C4-2B (cell line): ENCODE data around the gene KCNT1.

Experiments
- H3K27ac ChIP-seq: fragments of 450-650 bp; 2 replicates; pipeline ENCODE4 v1.5.1; 2017
- ZFX ChIP-seq: fragments of 450-650 bp; IDR thresholded peaks from 2 replicates; pipeline ENCODE4 v1.6.1; 2017
- TF ChIP-seq, protein P1 (sequence below): fragments of 450-650 bp; conservative IDR thresholded peaks from 2 replicates; pipeline ENCODE4 v1.5.1; 2017; ENCODE audit warnings: mild to moderate bottlenecking

Gene KCNT1

DNA sequence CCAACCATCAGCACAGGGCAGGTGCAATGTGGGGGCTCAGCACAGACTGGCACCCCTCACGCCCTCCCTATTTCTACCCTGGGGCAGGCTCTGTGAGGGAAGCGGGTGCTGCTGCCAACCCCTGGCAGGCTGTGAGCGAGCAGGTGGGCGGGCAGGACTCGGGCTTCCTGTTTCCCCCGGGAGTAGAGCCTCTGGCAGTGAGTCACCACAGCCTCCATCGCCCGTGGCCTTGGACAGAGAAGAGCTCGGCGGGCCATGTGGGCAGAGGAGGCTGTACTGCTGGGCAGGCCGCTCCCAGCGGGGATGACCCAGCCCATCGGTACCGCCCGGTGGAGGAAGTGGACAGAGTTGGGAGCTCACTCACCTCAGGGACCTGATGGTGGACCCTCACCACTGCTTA is 16.6 kb downstream of the KCNT1 start:
- TF ChIP-seq, protein P1, sequence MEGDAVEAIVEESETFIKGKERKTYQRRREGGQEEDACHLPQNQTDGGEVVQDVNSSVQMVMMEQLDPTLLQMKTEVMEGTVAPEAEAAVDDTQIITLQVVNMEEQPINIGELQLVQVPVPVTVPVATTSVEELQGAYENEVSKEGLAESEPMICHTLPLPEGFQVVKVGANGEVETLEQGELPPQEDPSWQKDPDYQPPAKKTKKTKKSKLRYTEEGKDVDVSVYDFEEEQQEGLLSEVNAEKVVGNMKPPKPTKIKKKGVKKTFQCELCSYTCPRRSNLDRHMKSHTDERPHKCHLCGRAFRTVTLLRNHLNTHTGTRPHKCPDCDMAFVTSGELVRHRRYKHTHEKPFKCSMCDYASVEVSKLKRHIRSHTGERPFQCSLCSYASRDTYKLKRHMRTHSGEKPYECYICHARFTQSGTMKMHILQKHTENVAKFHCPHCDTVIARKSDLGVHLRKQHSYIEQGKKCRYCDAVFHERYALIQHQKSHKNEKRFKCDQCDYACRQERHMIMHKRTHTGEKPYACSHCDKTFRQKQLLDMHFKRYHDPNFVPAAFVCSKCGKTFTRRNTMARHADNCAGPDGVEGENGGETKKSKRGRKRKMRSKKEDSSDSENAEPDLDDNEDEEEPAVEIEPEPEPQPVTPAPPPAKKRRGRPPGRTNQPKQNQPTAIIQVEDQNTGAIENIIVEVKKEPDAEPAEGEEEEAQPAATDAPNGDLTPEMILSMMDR: no peak
- TF ChIP-seq ZFX: no peak
- no peak overlapping the region for H3K27ac ChIP-seq

DNA sequence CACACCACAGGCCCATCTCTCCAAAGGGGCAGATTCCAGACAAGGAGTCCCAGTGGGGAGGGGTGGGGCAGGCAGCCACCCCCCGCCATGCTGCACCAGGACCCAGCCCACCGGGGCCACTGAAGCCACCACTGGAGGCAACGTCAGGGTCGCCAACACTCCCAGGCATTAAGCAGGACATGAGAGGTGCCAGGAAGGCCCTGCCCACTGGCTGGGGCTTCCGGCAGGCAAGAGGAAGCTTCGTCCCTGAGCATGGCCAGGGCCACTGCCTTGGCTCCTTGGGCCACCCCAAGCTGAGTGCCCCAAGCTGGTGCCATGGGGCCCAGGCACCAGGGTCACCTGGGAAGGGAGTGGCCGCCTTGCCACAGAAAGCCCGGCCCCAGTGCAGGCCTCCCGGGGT is 17.5 kb downstream of the KCNT1 start:
- TF ChIP-seq, protein P1: no peak
- TF ChIP-seq ZFX: no peak
- no peak overlapping the region for H3K27ac ChIP-seq

DNA sequence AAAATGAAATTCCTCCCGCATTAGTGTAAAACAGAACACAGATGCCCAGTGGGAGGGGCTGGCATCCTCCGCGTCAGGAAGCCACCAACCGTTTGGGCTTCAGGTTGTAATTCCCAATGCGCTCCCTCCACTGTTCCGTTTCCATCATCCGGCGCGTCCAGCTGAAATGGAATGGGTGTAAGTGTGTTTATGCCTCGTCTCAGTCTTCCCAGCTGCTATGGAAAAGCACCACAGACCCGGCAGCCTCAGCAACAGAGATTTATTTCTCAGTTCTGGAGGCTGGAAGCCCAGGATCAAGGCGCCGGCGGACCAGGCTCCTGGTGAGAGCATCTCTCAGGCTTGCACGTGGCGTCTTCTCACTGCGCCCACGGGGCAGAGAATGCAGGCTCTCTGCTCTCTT is 20.4 kb downstream of the KCNT1 start:
- TF ChIP-seq, protein P1: no peak
- no peak for TF ChIP-seq ZFX
- H3K27ac ChIP-seq: no peak overlapping the region

DNA sequence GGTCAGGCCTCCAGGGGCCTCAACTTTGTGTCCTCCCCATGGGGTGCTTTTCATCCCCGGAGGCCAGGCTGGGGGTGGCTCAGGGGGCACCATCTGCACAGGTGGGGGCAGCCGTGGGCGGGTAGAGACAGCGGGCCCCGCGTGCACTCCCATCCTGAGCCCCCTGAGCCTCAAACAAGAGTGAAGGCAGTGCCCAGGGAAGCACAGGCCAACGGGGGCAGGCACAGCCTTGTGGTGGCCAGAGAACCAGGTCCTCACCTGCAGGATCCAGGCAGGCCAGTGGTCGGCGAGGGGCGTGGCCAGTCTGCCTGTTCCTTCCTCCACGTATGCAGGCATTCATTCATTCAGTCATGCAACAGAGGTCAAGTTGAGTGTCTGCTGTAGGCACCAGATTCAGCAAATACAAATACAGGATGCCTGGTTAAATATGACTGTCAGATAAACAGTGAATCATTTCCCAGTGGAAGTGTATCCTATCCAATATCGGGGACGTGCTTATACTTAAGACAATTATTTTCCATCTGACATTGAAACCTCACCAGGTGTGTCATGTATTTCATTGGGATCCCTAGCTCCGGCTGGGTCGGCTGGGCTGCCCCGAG is 22.3 kb downstream of the KCNT1 start:
- TF ChIP-seq, protein P1: no peak
- no peak for TF ChIP-seq ZFX
- H3K27ac ChIP-seq: no peak overlapping the region

DNA sequence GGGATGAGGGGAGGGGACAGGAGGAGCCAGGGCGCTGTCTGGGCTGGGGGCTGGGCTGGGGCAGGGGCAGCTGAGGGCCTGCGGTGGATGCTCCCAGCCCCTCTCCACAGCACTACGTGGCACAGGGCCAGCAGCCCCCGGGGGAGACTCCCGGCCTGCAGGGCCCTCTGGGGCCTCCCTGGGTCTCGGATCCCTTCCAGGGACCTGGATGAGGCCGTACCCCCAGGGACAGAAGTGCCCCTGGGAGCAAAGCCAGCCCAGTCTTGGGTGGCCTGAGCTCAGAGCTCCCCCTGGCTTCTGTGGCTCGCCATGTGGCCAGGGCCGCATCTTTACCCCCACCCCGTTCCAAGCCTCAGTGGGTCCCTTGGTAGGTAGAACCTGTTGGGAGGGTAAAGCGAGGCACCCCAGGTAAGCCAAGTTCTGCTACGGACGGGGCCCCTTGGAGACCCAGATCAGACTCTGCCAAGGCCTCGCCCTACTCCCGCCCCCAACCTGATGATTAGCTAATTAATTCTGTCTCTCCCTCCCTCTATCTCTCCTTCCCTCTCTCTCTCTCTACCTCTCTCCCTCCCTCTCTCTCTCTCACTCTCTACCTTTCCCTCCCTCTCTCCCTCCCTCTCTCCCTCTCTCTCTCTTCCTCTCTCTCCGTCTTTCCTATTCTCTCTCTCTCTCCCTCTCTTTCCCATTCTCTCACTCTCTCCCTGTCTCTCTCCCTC is 24.3 kb downstream of the KCNT1 start:
- H3K27ac ChIP-seq: no peak overlapping the region
- TF ChIP-seq, protein P1: no peak
- no peak for TF ChIP-seq ZFX

DNA sequence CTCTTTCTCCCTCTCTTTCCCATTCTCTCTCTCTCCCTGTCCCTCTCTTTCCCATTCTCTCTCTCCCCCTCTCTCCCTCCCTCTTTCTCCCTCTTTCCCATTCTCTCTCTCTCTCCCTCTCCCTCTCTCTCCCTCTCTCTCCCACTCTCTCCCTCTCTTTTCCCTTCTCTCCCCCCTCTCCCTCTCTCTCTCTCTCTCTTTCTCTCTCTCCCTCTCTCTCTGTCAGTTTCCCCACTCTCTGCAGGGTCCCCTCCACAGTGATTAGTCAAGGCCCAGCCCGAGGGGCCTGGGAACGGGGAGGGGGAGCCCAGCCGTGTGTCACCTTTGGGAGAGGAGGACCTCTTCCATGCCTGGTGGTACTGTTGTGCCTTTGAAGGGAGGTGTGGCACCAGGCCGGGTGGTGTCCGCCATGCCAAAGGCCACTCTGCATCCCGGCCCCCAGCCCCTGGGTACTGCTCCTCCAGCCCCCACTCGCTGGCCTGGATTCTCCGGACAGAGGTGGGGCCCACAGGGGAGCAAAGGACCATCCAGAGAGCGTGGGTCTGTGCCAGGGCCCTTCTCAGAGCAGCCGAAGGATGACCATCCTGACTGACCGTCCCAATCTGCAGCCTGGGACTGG is 25.4 kb downstream of the KCNT1 start:
- no peak overlapping the region for H3K27ac ChIP-seq

More for the DNA sequence above, 25.4 kb downstream of the KCNT1 start:
- TF ChIP-seq, protein P1: no peak
- no peak for TF ChIP-seq ZFX
